ENCODE measurements around the gene PFDN6. TPM values are rescaled to one million over a fixed set of nuclear protein-coding genes. Genes with fewer than 3 reads are reported as not detected.
A peak's percentile ranks its signal among the peaks of the same experiment; 100 is the strongest.

Gene PFDN6
- 10 to 100 TPM; 19.2 to 26.5 (median 22.7) TPM for total RNA-seq
- total RNA-seq (2013): 43.3 TPM

- Histone ChIP-seq H3K4me3 (ENCODE audit: low read length) (peak within 1 kb of the TSS; percentile 81), H3K4me1 (ENCODE audit: control insufficient read depth, insufficient read depth, low read length) (peaks cover 23% of the 10 kb centered on the region), H3K27ac (ENCODE audit: low read length) (peak within 1 kb of the TSS; percentile 51), H3K27me3 (ENCODE audit: control insufficient read depth, insufficient read depth, low read length) (no peaks in the 10 kb centered on the region), H3K36me3 (ENCODE audit: control insufficient read depth, insufficient read depth, low read length) (peaks cover 53% of the 10 kb centered on the region), H3K9me3 (ENCODE audit: control insufficient read depth, insufficient read depth, low read length) (no peaks in the 10 kb centered on the region)
- DNase-seq (peak; percentile 78 to 92), ATAC-seq (peak; percentile 95 to 96 (median 96))
- no peak for TF ChIP-seq CTCF (IDR thresholded peaks at IDR 0.05)
- peak within 1 kb of the TSS; percentile 99 for H3K4me3 Mint-ChIP-seq
- intact Hi-C loops (cut with micrococcal nuclease): loop anchor here (1.0 kb wide), 4 partner anchors 10 to 34 kb away; partner anchors contain the start of genes B3GALT4 and RPS18
- H3K27me3 Mint-ChIP-seq (ENCODE audit: low read depth in 2 of 2): no peaks in the 10 kb centered on the region
- peaks cover 39 to 48% of the 10 kb centered on the region in 2 donors for H3K4me1 Mint-ChIP-seq
- under 1% methylated on average over 43 of the region's 43 CpGs for WGBS (ENCODE audit: insufficient coverage)
- peaks cover 8% of the 10 kb centered on the region for H3K36me3 Mint-ChIP-seq
- peak within 1 kb of the TSS; percentile 92 to 94 for H3K27ac Mint-ChIP-seq
- H3K9me3 Mint-ChIP-seq: no peaks in the 10 kb centered on the region
Observed at GRCh38 chr6:33288921-33289783, at the start of gene PFDN6, which contains the start of gene WDR46. PFDN6 (plus strand) TSS chr6:33289601; CDS start chr6:33289857, 256 bp downstream. WDR46 (minus strand) TSS chr6:33289239; CDS start chr6:33289170, 69 bp downstream.

- Mint-ChIP-seq H3K27ac (no peak overlapping the region), H3K27me3 (ENCODE audit: low read depth in 2 of 2) (peaks cover 20 to 28% of the 10 kb centered on the region in 2 donors), H3K4me1 (no peaks in the 10 kb centered on the region), H3K36me3 (no peaks in the 10 kb centered on the region), H3K9me3 (no peaks in the 10 kb centered on the region), H3K4me3 (no peak overlapping the region)
- no peaks in the 10 kb centered on the region for H3K27me3 ChIP-seq (ENCODE audit: control insufficient read depth, insufficient read depth, low read length)
- TF ChIP-seq CTCF (IDR thresholded peaks at IDR 0.05): no peak
- no peaks in the 10 kb centered on the region for H3K4me1 ChIP-seq (ENCODE audit: control insufficient read depth, insufficient read depth, low read length)
- no peak overlapping the region for H3K27ac ChIP-seq (ENCODE audit: low read length)
- no CpG with 5 or more reads among the region's 3 CpGs for WGBS (ENCODE audit: insufficient coverage)
- H3K9me3 ChIP-seq (ENCODE audit: control insufficient read depth, insufficient read depth, low read length): no peaks in the 10 kb centered on the region
- no peaks in the 10 kb centered on the region for H3K36me3 ChIP-seq (ENCODE audit: control insufficient read depth, insufficient read depth, low read length)
- peak in 1 of 2 donors; percentile 19 for DNase-seq
- no peak for ATAC-seq
- intact Hi-C loops (cut with micrococcal nuclease): no loop called here
- H3K4me3 ChIP-seq (ENCODE audit: low read length): no peak overlapping the region
Observed at GRCh38 chr6:33241968-33242367, 47.4 kb upstream of the PFDN6 start.

GRCh38 chr6:33243476-33243875 is 45.9 kb upstream of the PFDN6 start:
- Histone ChIP-seq H3K27ac (ENCODE audit: low read length) (no peak overlapping the region), H3K36me3 (ENCODE audit: control insufficient read depth, insufficient read depth, low read length) (no peaks in the 10 kb centered on the region), H3K9me3 (ENCODE audit: control insufficient read depth, insufficient read depth, low read length) (no peaks in the 10 kb centered on the region), H3K4me3 (ENCODE audit: low read length) (no peak overlapping the region), H3K27me3 (ENCODE audit: control insufficient read depth, insufficient read depth, low read length) (no peaks in the 10 kb centered on the region), H3K4me1 (ENCODE audit: control insufficient read depth, insufficient read depth, low read length) (peaks cover 8% of the 10 kb centered on the region)
- no peak overlapping the region for H3K27ac Mint-ChIP-seq
- intact Hi-C loops (cut with micrococcal nuclease): no loop called here
- no peaks in the 10 kb centered on the region for H3K36me3 Mint-ChIP-seq
- 38% methylated on average over 1 of the region's 1 CpG for WGBS (ENCODE audit: insufficient coverage)
- H3K9me3 Mint-ChIP-seq: no peaks in the 10 kb centered on the region
- no peak overlapping the region for H3K4me3 Mint-ChIP-seq
- ATAC-seq: no peak
- H3K4me1 Mint-ChIP-seq: peaks cover 2 to 8% of the 10 kb centered on the region in 2 donors
- peaks cover 20 to 28% of the 10 kb centered on the region in 2 donors for H3K27me3 Mint-ChIP-seq (ENCODE audit: low read depth in 2 of 2)
- DNase-seq: no peak
- TF ChIP-seq CTCF (IDR thresholded peaks at IDR 0.05): no peak
